HEK293 (cell line): ENCODE data around the gene BLOC1S1.

ENCODE experiments used
- CTCF ChIA-PET: fragments of 350-600 bp; formaldehyde crosslinking; extraction: SDS; loops from one replicate; lab custom pipeline; 2021; ENCODE audit warnings: antibody characterized with exemption; lab: Yijun Ruan, JAX
- POLR2A ChIA-PET: fragments of 300-600 bp; formaldehyde crosslinking; extraction: SDS; loops from one replicate; lab custom pipeline; 2020; ENCODE audit warnings: antibody characterized with exemption, inconsistent platforms; lab: Yijun Ruan, JAX
- H3K27ac ChIP-seq: fragments of 200-500 bp; sonication (Bioruptor generic); 2 replicates; pipeline ENCODE4 v1.5.1; 2014; ENCODE audit warnings: low read depth, low read length, control low read depth, inconsistent platforms; ENCODE audit errors: extremely low read depth
- H3K36me3 ChIP-seq, 2 experiments: fragments of 200-500 bp in 1 of 2; sonication (Bioruptor generic) in 1 of 2; 1 replicate in 1 of 2; 2 replicates in 1 of 2; pipeline ENCODE4 v1.5.1; 2014 to 2017; ENCODE audit warnings: inconsistent platforms in 2 of 2, low read length in 2 of 2; ENCODE audit not compliant: control insufficient read depth in 2 of 2, insufficient read depth in 1 of 2
- H3K4me1 ChIP-seq: fragments of 200-500 bp; sonication (Bioruptor generic); 2 replicates; pipeline ENCODE4 v1.5.1; 2014; ENCODE audit warnings: mild to moderate bottlenecking, low read length, inconsistent platforms; ENCODE audit not compliant: control insufficient read depth, insufficient read depth
- H3K4me3 ChIP-seq: 2 replicates; pipeline ENCODE4 v1.5.1; 2011; ENCODE audit warnings: low read depth, mild to moderate bottlenecking, control low read depth, low read length, moderate library complexity
- H3K9me3 ChIP-seq: fragments of 200-500 bp; sonication (Bioruptor generic); 2 replicates; pipeline ENCODE4 v1.5.1; 2014; ENCODE audit warnings: low read depth, low read length, inconsistent platforms; ENCODE audit not compliant: control insufficient read depth, insufficient read depth
- BCL11A ChIP-seq: fragments of 450-650 bp; formaldehyde crosslinking; IDR thresholded peaks from 2 replicates; pipeline ENCODE4 v1.5.1; 2016; ENCODE audit warnings: low read depth, missing biosample characterization, missing genetic modification characterization
- EGR2 ChIP-seq: fragments of 450-650 bp; formaldehyde crosslinking; IDR thresholded peaks from 2 replicates; pipeline ENCODE4 v1.5.1; 2016; ENCODE audit warnings: low read depth, missing biosample characterization, missing genetic modification characterization
- IKZF3 ChIP-seq: fragments of 450-650 bp; IDR thresholded peaks from 2 replicates; pipeline ENCODE4 v1.5.0; 2018; ENCODE audit warnings: missing biosample characterization, mild to moderate bottlenecking, missing genetic modification characterization, moderate library complexity
- MYNN ChIP-seq: fragments of 450-650 bp; formaldehyde crosslinking; IDR thresholded peaks from 2 replicates; pipeline ENCODE4 v1.5.1; 2016; ENCODE audit warnings: missing biosample characterization, missing genetic modification characterization, borderline replicate concordance
- SCRT2 ChIP-seq: fragments of 450-650 bp; formaldehyde crosslinking; IDR thresholded peaks from 2 replicates; pipeline ENCODE4 v1.5.1; 2016; ENCODE audit warnings: missing biosample characterization, missing genetic modification characterization
- SP2 ChIP-seq: fragments of 450-650 bp; formaldehyde crosslinking; IDR thresholded peaks from 2 replicates; pipeline ENCODE4 v1.5.1; 2016; ENCODE audit warnings: missing biosample characterization, missing genetic modification characterization
- ZFP41 ChIP-seq: fragments of 450-650 bp; formaldehyde crosslinking; IDR thresholded peaks from 2 replicates; pipeline ENCODE4 v1.5.1; 2016; ENCODE audit warnings: missing biosample characterization, missing genetic modification characterization, borderline replicate concordance
- ZNF157 ChIP-seq: fragments of 450-650 bp; formaldehyde crosslinking; IDR thresholded peaks from 2 replicates; pipeline ENCODE4 v1.5.1; 2016; ENCODE audit warnings: missing biosample characterization, missing genetic modification characterization
- ZNF19 ChIP-seq: fragments of 450-650 bp; formaldehyde crosslinking; IDR thresholded peaks from 2 replicates; pipeline ENCODE4; 2016; ENCODE audit warnings: missing biosample characterization, missing genetic modification characterization, low read depth
- ZNF341 ChIP-seq: fragments of 450-650 bp; formaldehyde crosslinking; IDR thresholded peaks from 2 replicates; pipeline ENCODE4; 2016; ENCODE audit warnings: low read depth, missing biosample characterization, missing genetic modification characterization
- ZNF394 ChIP-seq: fragments of 450-650 bp; formaldehyde crosslinking; IDR thresholded peaks from 2 replicates; pipeline ENCODE4 v1.5.1; 2016; ENCODE audit warnings: missing biosample characterization, missing genetic modification characterization, mild to moderate bottlenecking, moderate library complexity, borderline replicate concordance
- ZNF529 ChIP-seq: fragments of 450-650 bp; formaldehyde crosslinking; IDR thresholded peaks from 2 replicates; pipeline ENCODE4 v1.5.1; 2017; ENCODE audit warnings: missing genetic modification characterization, missing biosample characterization; ENCODE audit not compliant: insufficient replicate concordance
- ZNF544 ChIP-seq: fragments of 450-650 bp; formaldehyde crosslinking; IDR thresholded peaks from 2 replicates; pipeline ENCODE4 v1.5.0; 2017; ENCODE audit warnings: missing biosample characterization, missing genetic modification characterization
- TF ChIP-seq, protein P1 (sequence below): fragments of 450-650 bp; formaldehyde crosslinking; IDR thresholded peaks from 2 replicates; pipeline ENCODE4 v1.5.1; 2016; ENCODE audit warnings: missing biosample characterization, missing genetic modification characterization
- TF ChIP-seq, protein P2 (sequence below): fragments of 450-650 bp; formaldehyde crosslinking; IDR thresholded peaks from 2 replicates; pipeline ENCODE4 v1.5.1; 2016; ENCODE audit warnings: missing biosample characterization, missing genetic modification characterization

BLOC1S1 gene

DNA sequence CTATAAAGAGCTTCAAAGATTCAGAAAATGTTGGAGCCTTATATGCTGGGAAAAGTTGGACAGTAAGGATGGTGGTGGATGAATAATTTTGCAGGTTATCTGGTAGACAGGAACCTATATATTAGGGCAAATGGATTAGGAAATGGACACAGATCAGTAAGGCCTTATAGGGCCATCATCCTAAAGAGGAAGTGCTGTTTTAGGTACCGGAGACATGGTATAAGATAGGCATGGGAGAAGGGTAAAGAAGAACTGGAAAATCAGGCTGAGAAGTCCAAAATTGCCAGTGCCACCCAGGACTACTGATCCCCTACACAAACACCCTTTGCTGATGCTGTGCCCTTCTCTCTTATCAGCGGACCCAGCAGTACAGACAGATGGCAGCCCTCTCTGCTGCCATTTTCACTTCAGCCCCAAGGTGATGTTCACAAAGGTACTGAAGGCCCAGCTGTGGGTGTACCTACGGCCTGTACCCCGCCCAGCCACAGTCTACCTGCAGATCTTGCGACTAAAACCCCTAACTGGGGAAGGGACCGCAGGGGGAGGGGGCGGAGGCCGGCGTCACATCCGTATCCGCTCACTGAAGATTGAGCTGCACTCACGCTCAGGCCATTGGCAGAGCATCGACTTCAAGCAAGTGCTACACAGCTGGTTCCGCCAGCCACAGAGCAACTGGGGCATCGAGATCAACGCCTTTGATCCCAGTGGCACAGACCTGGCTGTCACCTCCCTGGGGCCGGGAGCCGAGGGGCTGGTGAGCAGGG lies 32.6 kb downstream of the BLOC1S1 start (continued):
- TF ChIP-seq BCL11A (no peak), EGR2 (tag by site-specific recombination) (no peak)
- TF ChIP-seq, protein P1, sequence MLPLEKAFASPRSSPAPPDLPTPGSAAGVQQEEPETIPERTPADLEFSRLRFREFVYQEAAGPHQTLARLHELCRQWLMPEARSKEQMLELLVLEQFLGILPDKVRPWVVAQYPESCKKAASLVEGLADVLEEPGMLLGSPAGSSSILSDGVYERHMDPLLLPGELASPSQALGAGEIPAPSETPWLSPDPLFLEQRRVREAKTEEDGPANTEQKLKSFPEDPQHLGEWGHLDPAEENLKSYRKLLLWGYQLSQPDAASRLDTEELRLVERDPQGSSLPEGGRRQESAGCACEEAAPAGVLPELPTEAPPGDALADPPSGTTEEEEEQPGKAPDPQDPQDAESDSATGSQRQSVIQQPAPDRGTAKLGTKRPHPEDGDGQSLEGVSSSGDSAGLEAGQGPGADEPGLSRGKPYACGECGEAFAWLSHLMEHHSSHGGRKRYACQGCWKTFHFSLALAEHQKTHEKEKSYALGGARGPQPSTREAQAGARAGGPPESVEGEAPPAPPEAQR (tag by site-specific recombination), result no peak
- TF ChIP-seq, all 188 proteins: peak for 0

GRCh38 chr12:55755246-55755645 lies 39.4 kb downstream of the BLOC1S1 start:
- Histone ChIP-seq H3K4me1 (no peaks in the 10 kb centered on the region), H3K36me3 (peaks cover 30 to 95% of the 10 kb centered on the region in 2 experiments), H3K27ac (no peak overlapping the region), H3K4me3 (no peak overlapping the region), H3K9me3 (no peaks in the 10 kb centered on the region)
- ChIA-PET POLR2A (interaction anchor here (1.9 kb wide), 1 partner anchor 11 kb away, joined by 5 read pairs; no protein-coding TSS in a partner anchor), CTCF (interaction anchor here (0.5 to 1.8 kb wide), 2 partner anchors 17 to 91 kb away, joined by 5 to 9 read pairs; no protein-coding TSS in a partner anchor)
- TF ChIP-seq ZFP41 (tag by site-specific recombination) (no peak), ZNF341 (tag by site-specific recombination) (no peak), ZNF394 (tag by site-specific recombination) (no peak)
- TF ChIP-seq, protein P1 (tag by site-specific recombination), result no peak

GRCh38 chr12:55757701-55758100 lies 41.9 kb downstream of the BLOC1S1 start:
- H3K4me1 ChIP-seq, result no peaks in the 10 kb centered on the region
- CTCF ChIA-PET, result interaction anchor here (1.1 to 1.7 kb wide), 2 partner anchors 20 to 283 kb away, joined by 4 to 5 read pairs; no protein-coding TSS in a partner anchor
- no peak overlapping the region for H3K4me3 ChIP-seq
- H3K27ac ChIP-seq, result no peak overlapping the region
- H3K9me3 ChIP-seq, result no peaks in the 10 kb centered on the region
- no peak for TF ChIP-seq ZNF19 (tag by site-specific recombination)
- TF ChIP-seq MYNN (tag by site-specific recombination), result no peak
- no peak for TF ChIP-seq SP2 (tag by site-specific recombination)
- TF ChIP-seq, protein P2, sequence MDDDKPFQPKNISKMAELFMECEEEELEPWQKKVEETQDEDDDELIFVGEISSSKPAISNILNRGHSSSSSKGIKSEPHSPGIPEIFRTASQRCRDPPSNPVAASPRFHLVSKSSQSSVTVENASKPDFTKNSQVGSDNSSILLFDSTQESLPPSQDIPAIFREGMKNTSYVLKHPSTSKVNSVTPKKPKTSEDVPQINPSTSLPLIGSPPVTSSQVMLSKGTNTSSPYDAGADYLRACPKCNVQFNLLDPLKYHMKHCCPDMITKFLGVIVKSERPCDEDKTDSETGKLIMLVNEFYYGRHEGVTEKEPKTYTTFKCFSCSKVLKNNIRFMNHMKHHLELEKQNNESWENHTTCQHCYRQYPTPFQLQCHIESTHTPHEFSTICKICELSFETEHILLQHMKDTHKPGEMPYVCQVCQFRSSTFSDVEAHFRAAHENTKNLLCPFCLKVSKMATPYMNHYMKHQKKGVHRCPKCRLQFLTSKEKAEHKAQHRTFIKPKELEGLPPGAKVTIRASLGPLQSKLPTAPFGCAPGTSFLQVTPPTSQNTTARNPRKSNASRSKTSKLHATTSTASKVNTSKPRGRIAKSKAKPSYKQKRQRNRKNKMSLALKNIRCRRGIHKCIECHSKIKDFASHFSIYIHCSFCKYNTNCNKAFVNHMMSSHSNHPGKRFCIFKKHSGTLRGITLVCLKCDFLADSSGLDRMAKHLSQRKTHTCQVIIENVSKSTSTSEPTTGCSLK, result no peak
- TF ChIP-seq IKZF3 (tag by site-specific recombination), result no peak
- no peak for TF ChIP-seq ZNF529 (tag by site-specific recombination)
- TF ChIP-seq ZNF157 (tag by site-specific recombination), result no peak
- TF ChIP-seq SCRT2 (tag by site-specific recombination), result no peak
- no peak for TF ChIP-seq ZNF544 (tag by site-specific recombination)
- POLR2A ChIA-PET, result interaction anchor here (0.9 kb wide), 1 partner anchor 14 kb away, joined by 4 read pairs; no protein-coding TSS in a partner anchor
- peaks cover 42 to 90% of the 10 kb centered on the region in 2 experiments for H3K36me3 ChIP-seq
